Hepatocyte (in vitro differentiated cells): ENCODE data around the gene PNCK. TPM values are rescaled to one million over a fixed set of nuclear protein-coding genes. Genes with fewer than 3 reads are reported as not detected.

ENCODE experiments used
- DNase-seq: peaks from one replicate; pipeline ENCODE4 v3.0.0-alpha.2; 2016; ENCODE audit warnings: low spot score
- H2AFZ ChIP-seq: fragments of 200-600 bp; sonication (generic); 2 replicates; pipeline ENCODE4 v1.6.0; 2016; ENCODE audit warnings: antibody characterized with exemption, mild to moderate bottlenecking
- H3K27ac ChIP-seq: fragments of 200-600 bp; sonication (generic); 2 replicates; pipeline ENCODE4 v1.5.1; 2016; ENCODE audit warnings: mild to moderate bottlenecking
- H3K27me3 ChIP-seq: fragments of 200-600 bp; sonication (generic); 2 replicates; pipeline ENCODE4 v1.6.1; 2016
- H3K36me3 ChIP-seq: fragments of 200-600 bp; sonication (generic); replicated peaks from 2 replicates; pipeline ENCODE4 v1.5.1; 2016; ENCODE audit warnings: low read depth; ENCODE audit not compliant: insufficient read depth
- H3K4me1 ChIP-seq: fragments of 200-600 bp; sonication (generic); 2 replicates; pipeline ENCODE4 v1.5.1; 2016; ENCODE audit warnings: mild to moderate bottlenecking, moderate library complexity; ENCODE audit not compliant: insufficient read depth
- H3K4me2 ChIP-seq: fragments of 200-600 bp; sonication (generic); 2 replicates; pipeline ENCODE4 v1.6.0; 2016
- H3K4me3 ChIP-seq: fragments of 200-600 bp; sonication (generic); 2 replicates; pipeline ENCODE4 v1.5.1; 2016; ENCODE audit warnings: mild to moderate bottlenecking
- H3K79me2 ChIP-seq: fragments of 200-600 bp; sonication (generic); 2 replicates; pipeline ENCODE4 v1.6.0; 2017; ENCODE audit warnings: mild to moderate bottlenecking
- H3K9me2 ChIP-seq: fragments of 200-600 bp; sonication (generic); replicated peaks from 2 replicates; pipeline ENCODE4 v1.6.0; 2017; ENCODE audit warnings: mild to moderate bottlenecking; ENCODE audit not compliant: insufficient read depth
- H3K9me3 ChIP-seq: fragments of 200-600 bp; sonication (generic); 2 replicates; pipeline ENCODE4 v1.5.1; 2016; ENCODE audit warnings: low read depth, mild to moderate bottlenecking
- H4K20me1 ChIP-seq: fragments of 200-600 bp; sonication (generic); 2 replicates; pipeline ENCODE4 v1.6.0; 2016; ENCODE audit warnings: mild to moderate bottlenecking; ENCODE audit not compliant: insufficient read depth, poor library complexity, severe bottlenecking
- EZH2 ChIP-seq: fragments of 200-600 bp; sonication (generic); IDR thresholded peaks from 2 replicates; pipeline ENCODE4 v1.6.1; 2016; ENCODE audit warnings: antibody characterized with exemption, mild to moderate bottlenecking, borderline replicate concordance
- EZH2phosphoT487 ChIP-seq: fragments of 200-600 bp; sonication (generic); IDR thresholded peaks from one replicate; pipeline ENCODE4 v1.6.1; 2018; ENCODE audit warnings: antibody characterized with exemption, mild to moderate bottlenecking, low read depth, moderate library complexity; ENCODE audit not compliant: unreplicated experiment, severe bottlenecking
- WGBS: methylation state at CpG from one replicate; pipeline ENCODE4 v1.1.6; 2016; ENCODE audit warnings: low lambda C conversion rate; ENCODE audit errors: missing lambda C conversion rate; 5-methylcytosine and 5-hydroxymethylcytosine counted together
- polyA plus RNA-seq: library from polyadenylated mRNA; unstranded; fragments of >200 nt; fragmentation: Nextera tagmentation; extraction: Ambion mirVana; gene quantifications from 2 replicates; pipeline ENCODE4 v1.2.1, GENCODE V29; 2016
- total RNA-seq: library from RNA; depleted of rRNA; stranded (reverse); fragments of >200 nt; gene quantifications from 2 replicates; pipeline ENCODE4 v1.2.3, GENCODE V29; 2014
- TF ChIP-seq, protein P1 (sequence below): fragments of 200-600 bp; sonication (generic); IDR thresholded peaks from 2 replicates; pipeline ENCODE4 v1.5.1; 2016; ENCODE audit warnings: antibody characterized with exemption, mild to moderate bottlenecking; ENCODE audit not compliant: poor library complexity

Gene PNCK
- total and polyA plus RNA-seq, 2 experiments from 2014 or later: 0.28 to 2.2 TPM

DNA sequence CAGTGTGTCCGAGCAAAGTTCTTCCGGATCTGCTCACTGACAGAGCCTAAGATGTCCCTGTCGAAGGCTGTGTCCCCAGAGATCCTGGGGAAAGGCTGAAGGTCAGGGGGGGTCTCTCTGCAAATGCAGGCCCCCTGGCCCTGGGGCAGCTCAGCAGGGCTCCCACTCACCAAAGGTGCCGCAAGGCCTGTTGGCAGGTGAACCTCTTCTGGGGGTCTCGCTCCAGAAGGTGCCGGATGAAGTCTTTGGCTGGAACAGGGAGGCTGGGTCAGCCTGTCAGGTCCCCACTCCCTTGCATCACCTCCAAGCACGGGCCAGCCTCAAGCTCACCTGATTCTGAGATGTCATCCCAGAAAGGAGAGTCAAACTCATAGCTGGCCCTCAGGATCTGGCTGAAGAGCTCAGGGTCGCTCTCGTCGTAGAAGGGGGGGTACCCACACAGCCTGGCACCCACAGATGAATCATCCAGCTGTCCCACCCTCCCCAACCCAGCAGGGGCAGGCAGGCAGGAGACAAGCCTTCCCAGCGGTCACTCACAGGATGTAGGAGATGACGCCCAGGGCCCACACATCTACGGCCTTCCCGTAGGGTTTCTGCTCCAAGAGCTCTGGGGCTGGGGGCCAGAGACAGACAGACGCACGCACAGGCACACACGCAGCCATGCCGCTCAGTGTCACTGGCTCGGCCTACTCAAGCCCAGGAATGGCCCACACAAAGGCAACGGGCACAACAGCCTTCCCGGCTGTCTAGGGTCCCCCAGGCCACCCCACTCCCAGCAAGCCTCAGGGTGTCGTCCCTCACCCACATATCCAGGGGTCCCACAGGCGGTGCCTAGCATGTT, 2.6 kb downstream of the PNCK start:
- H3K4me2 ChIP-seq: no peak overlapping the region
- peaks cover 4% of the 10 kb centered on the region for H3K27me3 ChIP-seq
- no peaks in the 10 kb centered on the region for H3K9me2 ChIP-seq
- DNase-seq: no peak
- no peaks in the 10 kb centered on the region for H4K20me1 ChIP-seq
- no peak overlapping the region for H2AFZ ChIP-seq
- H3K36me3 ChIP-seq: no peaks in the 10 kb centered on the region
- TF ChIP-seq, protein P1, sequence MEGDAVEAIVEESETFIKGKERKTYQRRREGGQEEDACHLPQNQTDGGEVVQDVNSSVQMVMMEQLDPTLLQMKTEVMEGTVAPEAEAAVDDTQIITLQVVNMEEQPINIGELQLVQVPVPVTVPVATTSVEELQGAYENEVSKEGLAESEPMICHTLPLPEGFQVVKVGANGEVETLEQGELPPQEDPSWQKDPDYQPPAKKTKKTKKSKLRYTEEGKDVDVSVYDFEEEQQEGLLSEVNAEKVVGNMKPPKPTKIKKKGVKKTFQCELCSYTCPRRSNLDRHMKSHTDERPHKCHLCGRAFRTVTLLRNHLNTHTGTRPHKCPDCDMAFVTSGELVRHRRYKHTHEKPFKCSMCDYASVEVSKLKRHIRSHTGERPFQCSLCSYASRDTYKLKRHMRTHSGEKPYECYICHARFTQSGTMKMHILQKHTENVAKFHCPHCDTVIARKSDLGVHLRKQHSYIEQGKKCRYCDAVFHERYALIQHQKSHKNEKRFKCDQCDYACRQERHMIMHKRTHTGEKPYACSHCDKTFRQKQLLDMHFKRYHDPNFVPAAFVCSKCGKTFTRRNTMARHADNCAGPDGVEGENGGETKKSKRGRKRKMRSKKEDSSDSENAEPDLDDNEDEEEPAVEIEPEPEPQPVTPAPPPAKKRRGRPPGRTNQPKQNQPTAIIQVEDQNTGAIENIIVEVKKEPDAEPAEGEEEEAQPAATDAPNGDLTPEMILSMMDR: no peak
- TF ChIP-seq EZH2 (no peak), EZH2phosphoT487 (no peak)
- H3K27ac ChIP-seq: no peak overlapping the region
- 90% methylated on average over 22 of the region's 23 CpGs for WGBS
- no peak overlapping the region for H3K4me3 ChIP-seq
- H3K4me1 ChIP-seq: no peaks in the 10 kb centered on the region
- H3K79me2 ChIP-seq: no peaks in the 10 kb centered on the region
- H3K9me3 ChIP-seq: no peaks in the 10 kb centered on the region

DNA sequence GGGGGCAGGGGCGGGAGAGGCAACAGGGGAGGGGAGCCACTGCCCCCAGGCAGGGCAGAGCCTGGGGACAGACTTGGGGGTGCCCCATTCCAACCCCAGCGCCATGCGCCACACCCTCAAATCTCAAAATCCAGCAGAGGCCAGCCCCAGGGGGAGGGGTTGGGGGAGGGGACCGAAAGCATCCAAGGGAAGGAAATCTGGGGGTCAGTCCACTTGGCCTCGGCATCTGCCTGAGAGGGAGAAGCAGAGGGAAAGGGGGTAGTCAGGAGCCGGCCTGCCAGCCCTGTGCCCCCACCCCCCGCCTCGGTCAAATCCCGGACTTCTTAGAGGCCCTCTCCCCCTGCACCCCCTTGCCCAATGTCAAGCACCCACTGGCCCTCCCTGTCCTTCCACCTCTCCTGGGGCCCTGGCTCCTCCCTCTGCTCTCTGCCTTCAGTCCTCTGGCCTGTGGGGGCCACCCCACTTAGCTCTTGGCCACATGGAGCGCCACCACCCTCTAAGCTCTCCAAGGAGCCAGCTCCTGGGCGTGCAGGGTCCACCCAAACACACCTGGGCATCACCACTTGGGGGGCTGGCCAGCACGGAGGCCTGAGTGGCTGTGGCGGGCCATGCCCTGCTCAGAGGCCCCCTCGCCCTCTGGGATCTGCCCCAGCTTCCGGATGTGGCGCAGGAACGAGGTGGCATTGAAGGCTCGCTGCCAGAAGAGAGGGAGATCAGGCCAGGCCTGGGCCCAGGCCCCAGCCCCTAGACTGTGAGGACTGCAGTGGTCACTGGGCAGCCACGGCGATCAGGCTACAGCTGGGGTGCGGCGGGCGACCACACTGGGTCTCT, 3.5 kb downstream of the PNCK start:
- no peaks in the 10 kb centered on the region for H3K4me1 ChIP-seq
- no peaks in the 10 kb centered on the region for H4K20me1 ChIP-seq
- H3K79me2 ChIP-seq: no peaks in the 10 kb centered on the region
- H3K27me3 ChIP-seq: peaks cover 4% of the 10 kb centered on the region
- no peak overlapping the region for H2AFZ ChIP-seq
- WGBS: 88% methylated on average over 14 of the region's 23 CpGs
- no peaks in the 10 kb centered on the region for H3K9me2 ChIP-seq
- H3K36me3 ChIP-seq: no peaks in the 10 kb centered on the region
- peak; percentile 2 for DNase-seq
- H3K4me3 ChIP-seq: no peak overlapping the region
- TF ChIP-seq, protein P1: no peak
- TF ChIP-seq EZH2: no peak
- TF ChIP-seq EZH2phosphoT487: no peak
- H3K27ac ChIP-seq: no peak overlapping the region
- no peak overlapping the region for H3K4me2 ChIP-seq
- H3K9me3 ChIP-seq: no peaks in the 10 kb centered on the region

DNA sequence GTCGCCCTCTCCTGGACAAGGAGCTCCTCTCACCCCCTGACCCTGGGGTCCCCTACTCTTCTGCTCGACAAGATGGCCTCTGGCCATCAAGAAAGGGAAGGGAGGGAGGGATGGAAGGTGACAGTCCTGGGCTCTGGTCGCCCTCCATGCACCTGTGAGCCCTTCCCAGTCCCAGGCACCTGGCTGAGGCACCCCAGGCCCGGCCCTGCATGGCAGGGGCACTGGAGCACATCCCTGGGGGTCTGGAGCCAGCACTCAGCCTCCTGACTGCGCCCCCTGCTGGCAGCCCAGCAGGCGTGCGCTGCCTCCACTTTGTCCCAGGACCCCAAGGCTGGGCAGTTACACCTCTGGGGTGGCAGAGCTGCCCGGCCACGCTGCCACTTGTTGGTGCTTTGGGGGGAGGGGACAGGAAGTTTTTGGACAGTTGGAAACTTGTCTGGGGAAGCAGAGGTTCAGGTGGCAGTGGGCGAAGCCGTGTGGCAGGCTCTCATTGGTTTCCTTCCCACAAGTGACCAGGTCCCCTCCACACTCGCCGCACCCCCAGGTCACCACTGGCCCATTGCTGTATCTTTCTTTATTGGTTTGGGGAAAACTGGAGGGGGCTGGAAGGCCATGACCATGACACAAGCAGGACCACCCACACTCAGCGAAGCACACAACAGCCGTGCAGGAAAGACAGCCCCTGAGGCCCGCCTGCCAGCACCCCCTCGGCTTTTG, 4.3 kb downstream of the PNCK start:
- TF ChIP-seq EZH2phosphoT487: no peak
- TF ChIP-seq, protein P1: peak; percentile 57
- H3K36me3 ChIP-seq: no peaks in the 10 kb centered on the region
- peaks cover 4% of the 10 kb centered on the region for H3K27me3 ChIP-seq
- no peaks in the 10 kb centered on the region for H3K9me3 ChIP-seq
- no peak overlapping the region for H3K4me3 ChIP-seq
- no peak overlapping the region for H3K27ac ChIP-seq
- no peaks in the 10 kb centered on the region for H4K20me1 ChIP-seq
- no peaks in the 10 kb centered on the region for H3K9me2 ChIP-seq
- 71% methylated on average over 16 of the region's 17 CpGs for WGBS
- DNase-seq: no peak
- H2AFZ ChIP-seq: no peak overlapping the region
- no peaks in the 10 kb centered on the region for H3K79me2 ChIP-seq
- no peaks in the 10 kb centered on the region for H3K4me1 ChIP-seq
- no peak overlapping the region for H3K4me2 ChIP-seq
